SW480 (cell line): ENCODE results near the gene PPOX.

Experiments
- DNase-seq: peaks from one replicate; pipeline ENCODE4 v3.0.0-alpha.2; 2016; ENCODE audit warnings: low spot score

PPOX gene

GRCh38 chr1:161153682-161154337, 12.4 kb upstream of the PPOX start, which contains the start of gene UFC1:
Gene UFC1, plus strand, starts transcription at chr1:161153978. Its CDS starts 20 bp downstream, at chr1:161153998.
- peak; percentile 95 for DNase-seq

GRCh38 chr1:161157867-161158266, 8.4 kb upstream of the PPOX start:
- DNase-seq: no peak

GRCh38 chr1:161158316-161159010, 7.8 kb upstream of the PPOX start:
- no peak for DNase-seq

- DNase-seq: peak; percentile 84
Observed at GRCh38 chr1:161159087-161159912, 6.9 kb upstream of the PPOX start, which contains the start of gene USP21. Gene USP21, plus strand, starts transcription at chr1:161159500. Its CDS starts 1,141 bp downstream, at chr1:161160641.

- no peak for DNase-seq
Observed at GRCh38 chr1:161159913-161160243, 6.3 kb upstream of the PPOX start.

- DNase-seq: no peak
Observed at GRCh38 chr1:161160671-161161145, 5.5 kb upstream of the PPOX start.

GRCh38 chr1:161161652-161162051, 4.6 kb upstream of the PPOX start:
- DNase-seq: no peak

- DNase-seq: no peak
Observed at GRCh38 chr1:161162052-161162451, 4.2 kb upstream of the PPOX start.

- no peak for DNase-seq
Observed at GRCh38 chr1:161162806-161163205, 3.4 kb upstream of the PPOX start.

GRCh38 chr1:161163793-161164192, 2.4 kb upstream of the PPOX start:
- no peak for DNase-seq

- DNase-seq: no peak
Observed at GRCh38 chr1:161164901-161165610, 1.2 kb upstream of the PPOX start.

- peak; percentile 48 for DNase-seq
Observed at GRCh38 chr1:161166669-161167548, 683 bp downstream of the PPOX start.

GRCh38 chr1:161168906-161169305, 2.7 kb downstream of the PPOX start:
- DNase-seq: no peak

GRCh38 chr1:161171191-161171590, 5.0 kb downstream of the PPOX start:
- DNase-seq: no peak

GRCh38 chr1:161171696-161172095, 5.5 kb downstream of the PPOX start:
- no peak for DNase-seq

- DNase-seq: no peak
Observed at GRCh38 chr1:161172349-161172748, 6.1 kb downstream of the PPOX start.

- no peak for DNase-seq
Observed at GRCh38 chr1:161172776-161173376, 6.7 kb downstream of the PPOX start.

GRCh38 chr1:161173711-161174110, 7.5 kb downstream of the PPOX start:
- DNase-seq: no peak

- no peak for DNase-seq
Observed at GRCh38 chr1:161174911-161175310, 8.7 kb downstream of the PPOX start.

- no peak for DNase-seq
Observed at GRCh38 chr1:161175771-161176453, 9.7 kb downstream of the PPOX start.
